Measurements from ENCODE around the gene XPO5.

The XPO5 gene

DNA sequence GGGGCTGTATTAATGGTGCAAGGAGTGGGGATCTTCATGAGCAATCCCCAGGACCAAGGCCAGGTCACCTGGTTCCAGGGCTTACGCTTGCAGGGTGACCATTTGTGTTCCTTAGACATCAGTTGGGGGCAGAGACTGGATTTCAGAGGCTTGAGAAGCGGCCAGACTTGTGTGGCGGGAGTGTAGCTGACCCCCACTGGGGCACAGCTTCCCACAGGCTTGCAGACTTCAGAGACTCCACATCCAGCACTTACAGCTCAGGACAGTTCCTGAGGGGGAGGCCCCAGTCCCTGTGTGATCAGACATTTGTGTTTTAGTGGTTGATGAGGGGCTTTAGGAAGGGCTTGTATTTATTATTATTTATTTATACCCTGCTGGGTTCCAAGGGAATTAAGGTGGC is 83.2 kb downstream of the XPO5 start:
- peak; percentile 34 for DNase-seq (ENCODE audit: low read depth)
- no peak overlapping the region for H3K4me3 ChIP-seq (replicated peaks; ENCODE audit: low read depth, low read length)
- no peak for TF ChIP-seq CTCF (IDR thresholded peaks at IDR 0.05; ENCODE audit: low read length, missing control alignments)

DNA sequence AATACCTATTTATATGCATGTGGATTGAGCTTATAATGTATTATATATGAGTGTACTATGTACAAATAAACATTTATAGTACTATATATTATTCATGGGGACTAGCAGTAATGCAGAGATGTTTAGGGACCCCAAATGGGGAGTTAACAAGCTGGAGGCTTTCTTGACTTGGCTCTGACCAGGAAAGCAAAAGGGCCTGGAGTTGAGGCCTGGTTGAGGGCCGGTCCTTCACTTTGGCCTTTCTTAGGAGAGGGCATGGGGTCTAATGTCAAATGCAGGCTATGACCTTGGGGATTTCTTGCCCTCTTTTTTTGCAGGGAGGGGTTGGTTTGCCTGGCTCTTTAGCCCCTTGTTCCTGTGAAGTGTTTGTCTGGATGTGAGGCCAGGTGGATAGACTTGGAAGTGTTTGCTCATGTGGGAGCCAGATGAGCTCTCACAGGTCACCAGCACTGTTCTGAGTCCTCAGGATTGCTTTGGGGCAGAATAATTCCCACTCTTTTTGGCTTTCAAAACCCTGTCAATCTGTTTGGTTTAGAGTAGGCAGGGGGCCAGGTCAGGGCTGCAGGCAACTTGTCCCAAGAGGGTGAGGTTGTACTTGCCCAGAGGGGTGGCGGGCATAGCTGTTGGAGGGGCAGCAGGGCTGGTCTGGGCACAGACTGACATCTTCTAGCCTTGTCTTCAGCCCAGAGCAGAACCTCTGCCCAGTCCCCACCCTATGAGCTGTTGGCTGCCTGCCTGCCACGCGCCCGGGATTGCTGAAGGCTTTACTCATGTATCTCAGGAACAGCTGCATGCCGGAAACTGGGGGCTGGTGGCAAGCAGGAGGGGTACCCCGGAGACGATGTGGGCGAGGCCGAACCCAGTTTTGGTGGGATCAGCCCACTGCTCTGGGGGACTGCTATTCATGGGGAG is 83.8 kb downstream of the XPO5 start:
- H3K4me3 ChIP-seq (replicated peaks; ENCODE audit: low read depth, low read length) = no peak overlapping the region
- no peak for TF ChIP-seq CTCF (IDR thresholded peaks at IDR 0.05; ENCODE audit: low read length, missing control alignments)
- peak; percentile 69 for DNase-seq (ENCODE audit: low read depth)

GRCh38 chr6:43490523-43490939 is 85.3 kb downstream of the XPO5 start:
- no peak overlapping the region for H3K4me3 ChIP-seq (replicated peaks; ENCODE audit: low read depth, low read length)
- no peak for TF ChIP-seq CTCF (IDR thresholded peaks at IDR 0.05; ENCODE audit: low read length, missing control alignments)
- peak; percentile 51 for DNase-seq (ENCODE audit: low read depth)

- H3K4me3 ChIP-seq (replicated peaks; ENCODE audit: low read depth, low read length) = no peak overlapping the region
- no peak for TF ChIP-seq CTCF (IDR thresholded peaks at IDR 0.05; ENCODE audit: low read length, missing control alignments)
- no peak for DNase-seq (ENCODE audit: low read depth)
Observed at GRCh38 chr6:43489277-43490072, 86.4 kb downstream of the XPO5 start.

- TF ChIP-seq CTCF (IDR thresholded peaks at IDR 0.05; ENCODE audit: low read length, missing control alignments) = no peak
- no peak for DNase-seq (ENCODE audit: low read depth)
- no peak overlapping the region for H3K4me3 ChIP-seq (replicated peaks; ENCODE audit: low read depth, low read length)
Observed at GRCh38 chr6:43488667-43489276, 87.1 kb downstream of the XPO5 start.

DNA sequence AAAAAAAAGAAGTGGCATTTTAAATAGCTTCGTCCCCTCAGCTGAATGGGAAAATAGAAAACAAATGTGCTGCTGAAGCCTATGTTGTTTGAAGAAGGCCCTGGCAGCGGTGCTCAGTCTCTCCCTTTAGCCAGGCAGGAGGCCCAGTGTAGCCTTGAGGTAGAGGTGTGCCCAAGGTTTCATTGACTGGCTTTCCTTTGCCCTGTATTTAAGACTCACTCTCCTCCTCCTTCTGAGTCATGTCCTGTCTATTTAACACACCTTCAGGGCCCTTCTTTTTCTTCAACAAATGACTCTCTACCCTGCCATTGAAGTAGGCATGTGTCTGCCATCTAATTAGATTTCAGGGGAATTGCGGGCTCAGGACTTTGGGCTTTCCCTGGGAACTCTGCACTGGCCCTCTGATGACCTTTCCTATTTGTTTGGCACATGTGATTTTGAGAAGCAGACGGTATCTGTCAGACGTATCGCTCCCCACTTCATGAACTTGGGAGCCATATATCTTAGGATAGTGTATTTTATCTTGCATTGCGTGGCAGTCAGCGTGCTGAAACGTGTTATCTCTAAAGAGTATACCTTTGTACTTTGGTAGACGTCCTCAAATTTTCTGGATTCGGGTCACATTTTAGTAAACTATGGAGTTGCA is 94.1 kb downstream of the XPO5 start:
- no peak for DNase-seq (ENCODE audit: low read depth)
- no peak overlapping the region for H3K4me3 ChIP-seq (replicated peaks; ENCODE audit: low read depth, low read length)

More for the DNA sequence above, 94.1 kb downstream of the XPO5 start:
- no peak for TF ChIP-seq CTCF (IDR thresholded peaks at IDR 0.05; ENCODE audit: low read length, missing control alignments)

All from fibroblast of pulmonary artery (primary cell).